ENCODE data around the gene HSPE1. TPM values are rescaled to one million over a fixed set of nuclear protein-coding genes. Genes with fewer than 3 reads are reported as not detected.

HSPE1 gene
- total and polyA plus RNA-seq, 2 of the 8 experiments (the other 6 are each of a cell fraction or from before 2014, with no cell fraction given) = 206 to 377 TPM

GRCh38 chr2:197517150-197517549, 17.0 kb downstream of the HSPE1 start:
- no peaks in the 10 kb centered on the region for H3K27me3 ChIP-seq (replicated peaks in 1 of 4; ENCODE audit: control insufficient read depth in 3 of 4, extremely low read depth in 1 of 4, insufficient read depth in 3 of 4, low read length in 3 of 4)
- H3K56ac ChIP-seq (replicated peaks; ENCODE audit: insufficient read length, low read depth, low read length) = no peak overlapping the region
- peak overlapping the region; percentile 86 for H3K4me2 ChIP-seq (ENCODE audit: insufficient read depth in 1 of 2, low read depth in 2 of 2, low read length in 2 of 2)
- H2BK5ac ChIP-seq (ENCODE audit: low read depth, low read length) = no peak overlapping the region
- H3K23ac ChIP-seq (ENCODE audit: insufficient read length) = no peak overlapping the region
- H3K4ac ChIP-seq (replicated peaks; ENCODE audit: insufficient read length, low read depth, low read length) = no peak overlapping the region
- H2AFZ ChIP-seq (ENCODE audit: low read length) = no peak overlapping the region
- H3K18ac ChIP-seq (ENCODE audit: extremely low read depth, low read length) = no peak overlapping the region
- no peak overlapping the region for H4K91ac ChIP-seq (replicated peaks; ENCODE audit: insufficient read length, low read length)
- no peak overlapping the region for H3K14ac ChIP-seq (ENCODE audit: insufficient read length)
- peaks cover 0 to 1% of the 10 kb centered on the region in 2 experiments for H4K20me1 ChIP-seq (replicated peaks in 1 of 2; ENCODE audit: control insufficient read depth in 1 of 2, insufficient read depth in 2 of 2, low read length in 2 of 2)
- peaks cover 8% of the 10 kb centered on the region for H3K23me2 ChIP-seq (ENCODE audit: low read depth, low read length)
- DNase-seq (ENCODE audit: low read depth in 1 of 2, low spot score in 2 of 2) (no peak), FAIRE-seq (no peak)
- H2BK120ac ChIP-seq (replicated peaks; ENCODE audit: low read depth, low read length) = no peak overlapping the region
- H3K4me1 ChIP-seq (replicated peaks in 1 of 4; ENCODE audit: control insufficient read depth in 3 of 4, insufficient read depth in 4 of 4, low read length in 3 of 4) = peaks cover 0 to 9% (median 5%) of the 10 kb centered on the region in 4 experiments; a peak in 5 of 7 replicates
- no peak overlapping the region for H2BK12ac ChIP-seq (ENCODE audit: low read depth, low read length)
- H3K4me3 ChIP-seq (ENCODE audit: extremely low read depth in 1 of 4, insufficient read depth in 2 of 4, low read depth in 3 of 4, low read length in 4 of 4) = peak overlapping the region; percentile 75 to 96 (median 90); a peak in 7 of 8 replicates
- H3K79me1 ChIP-seq (ENCODE audit: low read depth, low read length) = no peaks in the 10 kb centered on the region
- H4K5ac ChIP-seq (ENCODE audit: insufficient read length, low read depth, low read length) = no peak overlapping the region
- peaks cover 0 to 58% of the 10 kb centered on the region in 2 experiments; a peak in 3 of 4 replicates for H3K79me2 ChIP-seq (ENCODE audit: control insufficient read depth in 1 of 2, insufficient read depth in 2 of 2, low read length in 2 of 2)
- H2AK5ac ChIP-seq (ENCODE audit: low read depth, low read length) = no peak overlapping the region
- H3K36me3 ChIP-seq (ENCODE audit: control insufficient read depth in 2 of 4, insufficient read depth in 4 of 4, low read length in 3 of 4) = peaks cover 0 to 3% (median 0%) of the 10 kb centered on the region in 4 experiments; a peak in 1 of 8 replicates
- H3K27ac ChIP-seq (ENCODE audit: low read depth, low read length) = no peak overlapping the region
- H3K9me3 ChIP-seq (ENCODE audit: insufficient read depth in 2 of 2, low read depth in 1 of 2, low read length in 1 of 2) = no peaks in the 10 kb centered on the region
- 85% methylated on average over 2 of the region's 2 CpGs; no CpG with 5 or more reads in 1 of the 2 experiments for WGBS, 2 experiments (ENCODE audit: extremely low coverage in 1 of 2, insufficient coverage in 1 of 2, insufficient read length in 1 of 2, insufficient replicate concordance in 2 of 2, low coverage in 1 of 2, low lambda C conversion rate in 2 of 2, missing lambda C conversion rate in 1 of 2)
- ChIA-PET POLR2A (ENCODE audit: partially characterized antibody) (interaction anchor here (0.9 to 6.6 kb wide), 11 partner anchors 9 to 188 kb away, joined by 3 to 130 read pairs (median 6); partner anchors contain the start of genes HSPD1, HSPE1 and MARS2), CTCF (ENCODE audit: partially characterized antibody) (interaction anchor here (2.1 kb wide), 1 partner anchor 14 kb away, joined by 5 read pairs; no protein-coding TSS in a partner anchor)
- H2BK15ac ChIP-seq (ENCODE audit: low read length) = no peak overlapping the region
- H2BK20ac ChIP-seq (ENCODE audit: low read length) = no peak overlapping the region
- H3K9ac ChIP-seq (replicated peaks in 1 of 4; ENCODE audit: extremely low read depth in 1 of 4, low read depth in 3 of 4, low read length in 3 of 4) = peak overlapping the region in 1 of 4 experiments; percentile 37; a peak in 2 of 7 replicates
- no peak overlapping the region for H4K8ac ChIP-seq (ENCODE audit: extremely low read depth, insufficient read depth, low read length)
- no peak for TF ChIP-seq CEBPB (IDR thresholded peaks at IDR 0.05; ENCODE audit: low read depth, low read length)
